Right lobe of liver (tissue), 4 donors: ENCODE measurements around the gene ZNF485.

ENCODE experiments used
- CTCF ChIP-seq, 4 donors: fragments of 200-600 bp in 3 of 4; fragments of 450-650 bp in 1 of 4; IDR thresholded peaks; one replicate each; pipeline versions ENCODE4 v1.5.1 to v1.8.0; 2016 to 2022; ENCODE audit warnings: antibody characterized with exemption in 4 of 4, mild to moderate bottlenecking in 2 of 4
- POLR2A ChIP-seq: fragments of 450-650 bp; IDR thresholded peaks from one replicate; pipeline ENCODE4 v1.6.1; 2017; ENCODE audit warnings: antibody characterized with exemption, mild to moderate bottlenecking
- donor health status: DM: no; HTN: no; CAD: no.
- donor health status: DM: no; HTN: no; CAD: no.
- donor health status: DM: no; HTN: yes; CAD: no.

DNA sequence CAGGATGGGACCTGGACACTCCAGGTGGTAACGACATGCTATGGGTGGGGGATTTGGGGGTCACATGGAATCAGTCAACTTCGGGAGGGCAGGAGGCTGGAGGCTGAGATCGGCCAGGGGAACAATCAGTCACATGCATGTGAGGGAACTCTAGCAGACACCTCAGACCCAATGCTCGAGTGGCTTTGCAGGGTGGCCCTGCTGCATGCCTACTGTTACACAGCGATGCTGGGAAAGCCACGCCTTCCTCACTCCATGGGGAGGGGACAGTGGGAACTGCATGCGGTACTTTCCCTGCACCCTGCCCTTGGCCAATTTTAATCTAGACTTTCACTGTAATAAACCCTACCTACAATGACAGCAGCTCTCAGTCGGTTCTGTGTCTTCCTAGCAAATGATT, 49.1 kb downstream of the ZNF485 start:
- no peak for TF ChIP-seq CTCF (IDR thresholded peaks at IDR 0.05)
- no peak for TF ChIP-seq POLR2A
